GM19193 (cell line): ENCODE measurements around the gene SLC44A2.

Experiments
- POLR2A ChIP-seq: IDR thresholded peaks from 4 replicates; pipeline ENCODE4 v1.6.1; 2011; ENCODE audit not compliant: insufficient read depth, insufficient read length; ENCODE audit errors: extremely low read depth

The SLC44A2 gene

GRCh38 chr19:10637894-10638293, 12.5 kb downstream of the SLC44A2 start:
- no peak for TF ChIP-seq POLR2A

GRCh38 chr19:10639836-10640235, 14.5 kb downstream of the SLC44A2 start:
- no peak for TF ChIP-seq POLR2A

- no peak for TF ChIP-seq POLR2A
Observed at GRCh38 chr19:10640361-10640760, 15.0 kb downstream of the SLC44A2 start.

- TF ChIP-seq POLR2A, result no peak
Observed at GRCh38 chr19:10641248-10641647, 15.9 kb downstream of the SLC44A2 start.

- no peak for TF ChIP-seq POLR2A
Observed at GRCh38 chr19:10642473-10643171, 17.3 kb downstream of the SLC44A2 start.

- TF ChIP-seq POLR2A, result no peak
Observed at GRCh38 chr19:10643172-10643967, 18.0 kb downstream of the SLC44A2 start.

- no peak for TF ChIP-seq POLR2A
Observed at GRCh38 chr19:10643968-10644259, 18.6 kb downstream of the SLC44A2 start.

GRCh38 chr19:10644260-10645007, 19.1 kb downstream of the SLC44A2 start:
- TF ChIP-seq POLR2A, result no peak

- no peak for TF ChIP-seq POLR2A
Observed at GRCh38 chr19:10646456-10647159, 21.3 kb downstream of the SLC44A2 start.

- no peak for TF ChIP-seq POLR2A
Observed at GRCh38 chr19:10648360-10648759, 23.0 kb downstream of the SLC44A2 start.

GRCh38 chr19:10651851-10652250, 26.5 kb downstream of the SLC44A2 start:
- no peak for TF ChIP-seq POLR2A

- TF ChIP-seq POLR2A, result no peak
Observed at GRCh38 chr19:10653482-10653731, 28.1 kb downstream of the SLC44A2 start.

GRCh38 chr19:10653732-10654609, 28.6 kb downstream of the SLC44A2 start, which contains the start of gene ILF3:
ILF3 (plus strand) TSS chr19:10654346; CDS start chr19:10670606, 16,260 bp downstream.
- TF ChIP-seq POLR2A, result peak; percentile 93

- TF ChIP-seq POLR2A, result peak; percentile 43
Observed at GRCh38 chr19:10654610-10655456, 29.5 kb downstream of the SLC44A2 start.
